SH-SY5Y (cell line): ENCODE data around the gene FGGY.

ENCODE experiments used
- GATA2 ChIP-seq: IDR thresholded peaks from 2 replicates; pipeline ENCODE4 v1.6.1; 2011; ENCODE audit warnings: mild to moderate bottlenecking, low read depth, low read length
- GATA3 ChIP-seq: IDR thresholded peaks from 2 replicates; pipeline ENCODE4 v1.6.1; 2011; ENCODE audit warnings: low read depth, mild to moderate bottlenecking, low read length, moderate library complexity

DNA sequence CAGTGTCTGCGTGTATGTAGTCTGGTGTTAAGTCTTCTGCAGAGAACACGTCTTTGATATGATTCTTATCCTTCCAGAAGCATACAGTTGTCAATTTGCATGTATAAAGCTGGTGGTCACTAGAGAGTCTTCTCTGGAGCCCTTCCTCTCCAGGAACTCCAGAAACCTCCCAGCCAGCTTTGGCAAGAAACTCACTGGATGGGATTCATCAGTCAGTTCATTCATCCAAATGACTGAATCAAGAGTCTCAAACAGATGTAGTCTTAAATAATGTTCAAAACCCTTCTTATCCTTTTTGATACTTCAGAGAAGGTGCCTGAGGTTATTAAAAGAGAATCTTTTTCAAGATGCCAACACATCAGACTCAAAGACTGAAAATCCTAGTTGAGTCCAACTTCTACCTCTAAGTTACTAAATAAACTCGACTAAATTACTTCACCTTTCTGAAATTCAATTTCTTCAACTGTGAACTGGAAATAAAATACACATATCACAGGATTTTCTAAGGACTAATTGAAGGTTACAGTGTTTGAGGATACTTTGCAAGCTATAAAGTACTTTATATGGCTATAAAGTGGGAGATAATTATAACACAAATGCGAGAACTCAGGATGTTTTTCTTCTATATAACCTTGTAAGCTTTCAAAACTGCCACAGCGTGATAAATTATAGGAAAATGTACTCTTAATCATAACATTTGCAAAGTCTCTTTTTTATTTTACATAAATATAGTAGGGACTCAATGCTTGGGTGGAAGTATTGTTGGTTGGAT is 252.4 kb downstream of the FGGY start:
- no peak for TF ChIP-seq GATA2
- TF ChIP-seq GATA3, result no peak
